ENCODE results near the gene PDE4A.
"Not testable (repeated sequence)": the region's sequence is repeated elsewhere in the genome, so short reads cannot be mapped to it uniquely, and the experiment has no call there.

Gene PDE4A

DNA sequence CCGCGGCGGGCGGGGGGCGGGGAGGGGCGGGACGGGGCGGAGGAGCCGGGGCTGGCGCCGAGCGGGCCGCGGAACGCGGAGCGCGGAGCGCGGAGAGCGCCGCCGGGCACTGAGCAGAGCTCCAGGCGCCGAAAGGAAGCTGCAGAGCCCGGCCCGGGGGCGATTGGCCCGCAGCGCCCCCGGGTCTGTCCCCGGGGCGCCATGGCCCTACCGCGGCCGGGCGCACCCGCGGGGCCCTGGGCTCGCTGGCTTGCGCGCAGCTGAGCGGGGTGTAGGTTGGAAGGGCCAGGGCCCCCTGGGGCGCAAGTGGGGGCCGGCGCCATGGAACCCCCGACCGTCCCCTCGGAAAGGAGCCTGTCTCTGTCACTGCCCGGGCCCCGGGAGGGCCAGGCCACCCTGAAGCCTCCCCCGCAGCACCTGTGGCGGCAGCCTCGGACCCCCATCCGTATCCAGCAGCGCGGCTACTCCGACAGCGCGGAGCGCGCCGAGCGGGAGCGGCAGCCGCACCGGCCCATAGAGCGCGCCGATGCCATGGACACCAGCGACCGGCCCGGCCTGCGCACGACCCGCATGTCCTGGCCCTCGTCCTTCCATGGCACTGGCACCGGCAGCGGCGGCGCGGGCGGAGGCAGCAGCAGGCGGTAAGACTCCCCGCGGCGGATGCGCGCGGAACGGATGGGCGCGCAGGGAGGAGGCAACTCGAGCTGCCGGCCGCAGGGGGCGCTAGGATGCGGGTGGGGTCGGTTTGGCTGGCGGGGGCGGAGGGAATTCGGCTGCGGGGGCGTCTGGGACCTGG is at the start of gene PDE4A:
PDE4A (plus strand) TSS at position 95 of the 796 bp plus-strand sequence; CDS start at position 322, 227 bp downstream.
- Histone ChIP-seq H3K9ac (ENCODE audit: low read length) (peak within 1 kb of the TSS; percentile 43; the same call in 1 of the 2 replicates), H3F3A (ENCODE audit: insufficient read depth, low read length) (no peaks in the 10 kb centered on the region), H3K9me3 (ENCODE audit: low read length) (no peaks in the 10 kb centered on the region), H3K9me2 (ENCODE audit: low read depth, low read length) (no peaks in the 10 kb centered on the region), H3K4me3 (ENCODE audit: low read depth, low read length, poor library complexity, severe bottlenecking) (peak within 1 kb of the TSS; percentile 52), H3K36me3 (ENCODE audit: insufficient read depth, low read length) (no peaks in the 10 kb centered on the region), H3K27me3 (ENCODE audit: insufficient read depth, low read length) (peaks cover 6% of the 10 kb centered on the region; the same call in 1 of the 2 replicates), H4K20me1 (ENCODE audit: insufficient read depth, low read length) (no peaks in the 10 kb centered on the region), H3K4me1 (ENCODE audit: insufficient read depth, low read length, severe bottlenecking) (peaks cover 31% of the 10 kb centered on the region), H2AFZ (ENCODE audit: low read length) (no peak within 1 kb of the TSS), H3K79me2 (ENCODE audit: insufficient read depth, low read length) (no peaks in the 10 kb centered on the region), H3K27ac (ENCODE audit: low read depth, low read length, poor library complexity, severe bottlenecking) (no peak within 1 kb of the TSS), H3K4me2 (ENCODE audit: low read length) (peak within 1 kb of the TSS; percentile 56)
- TF ChIP-seq, protein P1, sequence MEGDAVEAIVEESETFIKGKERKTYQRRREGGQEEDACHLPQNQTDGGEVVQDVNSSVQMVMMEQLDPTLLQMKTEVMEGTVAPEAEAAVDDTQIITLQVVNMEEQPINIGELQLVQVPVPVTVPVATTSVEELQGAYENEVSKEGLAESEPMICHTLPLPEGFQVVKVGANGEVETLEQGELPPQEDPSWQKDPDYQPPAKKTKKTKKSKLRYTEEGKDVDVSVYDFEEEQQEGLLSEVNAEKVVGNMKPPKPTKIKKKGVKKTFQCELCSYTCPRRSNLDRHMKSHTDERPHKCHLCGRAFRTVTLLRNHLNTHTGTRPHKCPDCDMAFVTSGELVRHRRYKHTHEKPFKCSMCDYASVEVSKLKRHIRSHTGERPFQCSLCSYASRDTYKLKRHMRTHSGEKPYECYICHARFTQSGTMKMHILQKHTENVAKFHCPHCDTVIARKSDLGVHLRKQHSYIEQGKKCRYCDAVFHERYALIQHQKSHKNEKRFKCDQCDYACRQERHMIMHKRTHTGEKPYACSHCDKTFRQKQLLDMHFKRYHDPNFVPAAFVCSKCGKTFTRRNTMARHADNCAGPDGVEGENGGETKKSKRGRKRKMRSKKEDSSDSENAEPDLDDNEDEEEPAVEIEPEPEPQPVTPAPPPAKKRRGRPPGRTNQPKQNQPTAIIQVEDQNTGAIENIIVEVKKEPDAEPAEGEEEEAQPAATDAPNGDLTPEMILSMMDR (IDR thresholded peaks at IDR 0.05; ENCODE audit: low read length) = peak; percentile 51
- no peak for TF ChIP-seq EZH2 (IDR thresholded peaks at IDR 0.05; ENCODE audit: borderline replicate concordance, low read length)

DNA sequence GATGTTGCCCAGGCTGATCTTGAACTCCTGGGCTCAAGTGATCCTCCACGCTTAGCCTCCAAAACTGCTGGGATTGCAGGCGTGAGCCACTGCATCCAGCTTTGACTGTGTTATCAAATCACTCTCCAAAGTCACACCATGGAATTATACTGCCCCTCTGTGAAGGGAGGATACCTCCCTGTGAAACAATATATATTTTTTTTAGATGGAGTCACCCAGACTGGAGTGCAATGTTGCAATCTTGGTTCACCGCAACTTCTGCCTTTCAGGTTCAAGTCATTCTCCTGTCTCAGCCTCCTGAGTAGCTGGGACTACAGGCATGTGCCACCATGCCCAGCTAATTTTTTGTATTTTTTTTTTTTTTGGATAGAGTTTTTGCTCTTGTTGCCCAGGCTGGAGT is 47.6 kb upstream of the PDE4A start:
- no peak overlapping the region for H3K4me2 ChIP-seq (ENCODE audit: low read length)
- no peak overlapping the region for H2AFZ ChIP-seq (ENCODE audit: low read length)
- H4K20me1 ChIP-seq (ENCODE audit: insufficient read depth, low read length) = no peaks in the 10 kb centered on the region
- no peak for TF ChIP-seq EZH2 (IDR thresholded peaks at IDR 0.05; ENCODE audit: borderline replicate concordance, low read length)
- TF ChIP-seq, protein P1 (IDR thresholded peaks at IDR 0.05; ENCODE audit: low read length) = no peak
- no peaks in the 10 kb centered on the region for H3K4me1 ChIP-seq (ENCODE audit: insufficient read depth, low read length, severe bottlenecking)
- no peaks in the 10 kb centered on the region for H3K9me2 ChIP-seq (ENCODE audit: low read depth, low read length)
- H3K27ac ChIP-seq (ENCODE audit: low read depth, low read length, poor library complexity, severe bottlenecking) = no peak overlapping the region
- no peaks in the 10 kb centered on the region for H3K79me2 ChIP-seq (ENCODE audit: insufficient read depth, low read length)
- H3F3A ChIP-seq (ENCODE audit: insufficient read depth, low read length) = no peaks in the 10 kb centered on the region
- no peaks in the 10 kb centered on the region for H3K9me3 ChIP-seq (ENCODE audit: low read length)
- peaks cover 61% of the 10 kb centered on the region for H3K36me3 ChIP-seq (ENCODE audit: insufficient read depth, low read length)
- H3K27me3 ChIP-seq (ENCODE audit: insufficient read depth, low read length) = no peaks in the 10 kb centered on the region
- no peak overlapping the region for H3K9ac ChIP-seq (ENCODE audit: low read length)
- no peak overlapping the region for H3K4me3 ChIP-seq (ENCODE audit: low read depth, low read length, poor library complexity, severe bottlenecking)

- Histone ChIP-seq H3K9ac (ENCODE audit: low read length) (no peak overlapping the region), H3K79me2 (ENCODE audit: insufficient read depth, low read length) (peaks cover 6% of the 10 kb centered on the region; the same call in 1 of the 2 replicates), H4K20me1 (ENCODE audit: insufficient read depth, low read length) (no peaks in the 10 kb centered on the region), H3K27ac (ENCODE audit: low read depth, low read length, poor library complexity, severe bottlenecking) (no peak overlapping the region), H3K9me2 (ENCODE audit: low read depth, low read length) (no peaks in the 10 kb centered on the region), H3F3A (ENCODE audit: insufficient read depth, low read length) (no peaks in the 10 kb centered on the region), H3K27me3 (ENCODE audit: insufficient read depth, low read length) (no peaks in the 10 kb centered on the region), H2AFZ (ENCODE audit: low read length) (no peak overlapping the region), H3K4me1 (ENCODE audit: insufficient read depth, low read length, severe bottlenecking) (peaks cover 5% of the 10 kb centered on the region), H3K9me3 (ENCODE audit: low read length) (no peaks in the 10 kb centered on the region), H3K4me3 (ENCODE audit: low read depth, low read length, poor library complexity, severe bottlenecking) (no peak overlapping the region), H3K4me2 (ENCODE audit: low read length) (no peak overlapping the region), H3K36me3 (ENCODE audit: insufficient read depth, low read length) (peaks cover 46% of the 10 kb centered on the region)
- TF ChIP-seq EZH2 (IDR thresholded peaks at IDR 0.05; ENCODE audit: borderline replicate concordance, low read length) = no peak
- TF ChIP-seq, protein P1 (IDR thresholded peaks at IDR 0.05; ENCODE audit: low read length) = no peak
These were observed 45.4 kb upstream of the PDE4A start for GRCh38 chr19:10374931-10375330.

DNA sequence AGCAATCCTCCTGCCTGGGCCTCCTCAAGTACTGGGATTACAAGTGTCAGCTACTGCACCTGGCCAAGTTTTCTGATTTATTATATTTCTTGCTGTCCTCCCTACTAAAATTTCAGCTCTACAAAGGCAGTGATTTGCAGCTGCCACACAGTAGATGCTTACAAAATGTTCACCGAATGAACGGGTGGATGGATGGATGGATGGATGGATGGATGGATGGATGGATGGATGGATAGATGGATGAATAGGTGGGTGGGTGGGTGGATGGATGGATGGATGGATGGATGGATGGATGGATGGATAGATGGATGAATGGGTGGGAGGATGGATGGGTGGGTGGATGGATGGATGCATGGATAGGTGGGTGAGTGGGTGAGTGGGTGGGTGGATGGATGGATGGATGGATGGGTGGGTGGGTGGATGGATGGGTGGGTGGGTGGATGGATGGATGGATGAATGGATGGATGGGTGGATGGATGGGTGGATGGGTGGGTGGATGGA is 43.1 kb upstream of the PDE4A start:
- H4K20me1 ChIP-seq (ENCODE audit: insufficient read depth, low read length); H3K4me3 ChIP-seq (ENCODE audit: low read depth, low read length, poor library complexity, severe bottlenecking); H2AFZ ChIP-seq (ENCODE audit: low read length); H3K27ac ChIP-seq (ENCODE audit: low read depth, low read length, poor library complexity, severe bottlenecking); H3K9me3 ChIP-seq (ENCODE audit: low read length); H3K9ac ChIP-seq (ENCODE audit: low read length); H3K4me2 ChIP-seq (ENCODE audit: low read length); H3F3A ChIP-seq (ENCODE audit: insufficient read depth, low read length); H3K79me2 ChIP-seq (ENCODE audit: insufficient read depth, low read length); H3K9me2 ChIP-seq (ENCODE audit: low read depth, low read length); H3K27me3 ChIP-seq (ENCODE audit: insufficient read depth, low read length): not testable (repeated sequence)
- Histone ChIP-seq H3K36me3 (ENCODE audit: insufficient read depth, low read length) (peaks cover 29% of the 10 kb centered on the region), H3K4me1 (ENCODE audit: insufficient read depth, low read length, severe bottlenecking) (peaks cover 11% of the 10 kb centered on the region)
